ENCODE data around the gene NAB2. TPM values are rescaled to one million over a fixed set of nuclear protein-coding genes. Genes with fewer than 3 reads are reported as not detected.

NAB2 gene
- polyA plus RNA-seq, 2 of the 4 experiments (the other 2 are of a cell fraction), result 8.6 to 9.8 TPM

GRCh38 chr12:57096099-57096572 is 7.2 kb downstream of the NAB2 start:
- no peak for DNase-seq (ENCODE audit: low read depth in 1 of 2, low spot score in 1 of 2)
- Histone ChIP-seq H3K4me1 (0 out of 3 replicates have a peak, but pooled peaks cover 4% of the 10 kb centered on the region), H3K9me3 (no peaks in the 10 kb centered on the region), H3K27ac (no peak overlapping the region), H3K4me3 (no peak overlapping the region), H3K4me2 (no peak overlapping the region)
- ATAC-seq, result peak in 1 of 2 experiments; percentile 14; a peak in 3 of 6 replicates
- POLR2A ChIA-PET, result interaction anchor here (2.2 kb wide), 1 partner anchor 15 kb away, joined by 12 read pairs; the partner anchor contains the start of gene STAT6
- no peak for FAIRE-seq
- TF ChIP-seq KDM5A (IDR thresholded peaks at IDR 0.05), result no peak
- no peak for TF ChIP-seq POLR2AphosphoS2 (conservative IDR thresholded peaks at IDR 0.05; ENCODE audit: low read length)
- TF ChIP-seq REST (IDR thresholded peaks at IDR 0.05), result no peak
- no peak for TF ChIP-seq GATA3 (IDR thresholded peaks at IDR 0.05; ENCODE audit: borderline replicate concordance)
- no peak for TF ChIP-seq HOXA7 (CRISPR knock-in tag; IDR thresholded peaks at IDR 0.05)
- no peak for TF ChIP-seq EHMT2 (IDR thresholded peaks at IDR 0.05; ENCODE audit: low read depth)
- CTCF ChIA-PET, result interaction anchor here (1.3 to 18.3 kb wide), 4 partner anchors 12 to 87 kb away, joined by 6 to 330 read pairs (median 81); partner anchors contain the start of gene STAT6
- 93% methylated on average over 6 of the region's 6 CpGs for WGBS (ENCODE audit: missing lambda C conversion rate)

- WGBS (ENCODE audit: missing lambda C conversion rate), result 81% methylated on average over 8 of the region's 8 CpGs
- Histone ChIP-seq H3K4me2 (no peak overlapping the region), H3K4me3 (no peak overlapping the region), H3K27ac (no peak overlapping the region), H3K4me1 (peaks cover 11% of the 10 kb centered on the region), H3K9me3 (no peaks in the 10 kb centered on the region)
- no peak for ATAC-seq
- CTCF ChIA-PET, result interaction anchor here (1.0 to 18.3 kb wide), 8 partner anchors 10 to 86 kb away, joined by 3 to 330 read pairs (median 5); partner anchors contain the start of genes LRP1 and STAT6
- no peak for FAIRE-seq
- no peak for TF ChIP-seq REST (IDR thresholded peaks at IDR 0.05)
- TF ChIP-seq NFE2L2 (conservative IDR thresholded peaks at IDR 0.05; ENCODE audit: low read length), result no peak
- no peak for TF ChIP-seq NR3C1 (IDR thresholded peaks at IDR 0.05)
- no peak for TF ChIP-seq RCOR1 (IDR thresholded peaks at IDR 0.05; ENCODE audit: low read depth, low read length)
- TF ChIP-seq CTCF (IDR thresholded peaks at IDR 0.05), result no peak
- no peak for TF ChIP-seq CEBPB (IDR thresholded peaks at IDR 0.05)
- no peak for TF ChIP-seq EHF (CRISPR knock-in tag; IDR thresholded peaks at IDR 0.05)
- TF ChIP-seq USF2 (IDR thresholded peaks at IDR 0.05), result no peak
- no peak for TF ChIP-seq CBX8 (IDR thresholded peaks at IDR 0.05)
- TF ChIP-seq HEYL (CRISPR knock-in tag; IDR thresholded peaks at IDR 0.05), result no peak
- no peak for TF ChIP-seq ELK1 (IDR thresholded peaks at IDR 0.05; ENCODE audit: low read depth, low read length)
- TF ChIP-seq E2F6 (IDR thresholded peaks at IDR 0.05; ENCODE audit: borderline replicate concordance, low read depth), result no peak
- TF ChIP-seq CHD2 (IDR thresholded peaks at IDR 0.05; ENCODE audit: low read length, partially characterized antibody), result no peak
- TF ChIP-seq HES2 (IDR thresholded peaks at IDR 0.05), result no peak
- no peak for TF ChIP-seq MYC (IDR thresholded peaks at IDR 0.05; ENCODE audit: borderline replicate concordance, low read length)
- no peak for TF ChIP-seq HOXA7 (CRISPR knock-in tag; IDR thresholded peaks at IDR 0.05)
- TF ChIP-seq ZC3H11A (IDR thresholded peaks at IDR 0.05), result no peak
- POLR2A ChIA-PET, result interaction anchor here (1.9 to 2.2 kb wide), 2 partner anchors 8 to 14 kb away, joined by 12 to 14 read pairs; partner anchors contain the start of genes NAB2 and STAT6
- no peak for DNase-seq (ENCODE audit: low read depth in 1 of 2, low spot score in 1 of 2)
These were observed 8.0 kb downstream of the NAB2 start for GRCh38 chr12:57096748-57097553.

Data from A549 (cell line).